Forelimb muscle (tissue), 1 donor: Measurements from ENCODE around the gene GDI2. TPM values are rescaled to one million over a fixed set of nuclear protein-coding genes. Genes with fewer than 3 reads are reported as not detected.

Experiments used
- DNase-seq: peaks from one replicate; pipeline ENCODE4 v3.0.0-alpha.2; 2013; ENCODE audit warnings: low read depth
- polyA plus RNA-seq: library from polyadenylated mRNA; unstranded; fragments of 120-200 nt; gene quantifications from one replicate; pipeline ENCODE4 v1.2.1, GENCODE V29; 2013; ENCODE audit not compliant: insufficient read length

The GDI2 gene
- polyA plus RNA-seq, 1 donor, result 224 TPM

DNA sequence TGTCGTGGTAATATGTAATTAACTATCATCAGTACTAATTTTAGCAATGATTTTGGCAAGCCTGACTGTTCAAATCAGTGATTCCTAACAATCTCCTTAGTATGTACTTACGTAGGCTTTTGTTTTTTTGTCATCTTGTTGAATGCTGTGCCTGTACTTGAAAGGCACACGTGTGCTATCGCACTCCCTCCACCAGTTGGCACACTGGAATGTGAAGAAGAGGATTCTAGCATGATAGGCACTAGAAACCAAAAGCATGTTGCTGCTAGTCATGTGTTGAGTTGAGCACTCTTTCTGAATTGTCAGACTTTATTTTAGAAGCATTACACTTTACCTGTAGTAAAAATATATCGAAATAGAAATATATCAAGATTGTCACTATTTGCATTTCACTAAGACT lies 69.5 kb downstream of the GDI2 start:
- DNase-seq, result no peak

DNA sequence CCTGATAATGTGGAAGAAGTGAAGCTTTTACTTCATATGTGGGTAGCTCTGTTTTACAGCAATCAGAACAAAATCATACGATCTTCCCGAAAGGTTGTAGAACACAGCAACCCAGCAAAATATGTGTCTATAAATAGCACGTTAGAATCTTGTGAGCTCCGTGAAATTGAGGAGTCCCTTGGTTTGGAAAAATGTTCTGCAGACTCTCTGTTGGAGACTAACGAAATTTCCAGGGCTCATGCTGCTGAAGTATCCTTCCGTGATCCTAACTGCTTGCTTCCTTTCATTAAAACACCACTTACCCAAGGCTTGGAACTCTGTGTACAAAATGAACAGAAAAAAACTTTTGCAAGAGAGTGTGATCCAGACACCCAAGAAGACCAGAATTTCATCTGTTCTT lies 71.1 kb downstream of the GDI2 start:
- no peak for DNase-seq

DNA sequence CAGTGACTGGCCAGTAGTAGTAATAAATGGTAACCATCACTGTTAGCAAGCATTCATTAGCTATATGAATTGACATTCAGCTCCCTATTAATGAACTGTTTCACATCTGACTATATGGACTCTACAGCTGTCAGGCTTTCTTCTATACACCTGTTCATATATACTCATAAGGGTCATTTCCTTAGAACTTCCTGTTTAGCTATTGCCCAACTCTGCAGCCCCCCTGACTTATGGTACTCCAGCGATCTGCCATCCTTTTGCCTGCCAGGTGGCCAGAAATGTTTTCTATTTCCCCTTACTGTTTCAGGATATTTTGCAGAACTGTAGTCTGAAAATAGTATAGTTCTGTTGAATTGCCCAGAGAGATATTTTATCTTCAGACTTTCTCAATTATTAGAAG lies 72.0 kb downstream of the GDI2 start:
- no peak for DNase-seq

DNA sequence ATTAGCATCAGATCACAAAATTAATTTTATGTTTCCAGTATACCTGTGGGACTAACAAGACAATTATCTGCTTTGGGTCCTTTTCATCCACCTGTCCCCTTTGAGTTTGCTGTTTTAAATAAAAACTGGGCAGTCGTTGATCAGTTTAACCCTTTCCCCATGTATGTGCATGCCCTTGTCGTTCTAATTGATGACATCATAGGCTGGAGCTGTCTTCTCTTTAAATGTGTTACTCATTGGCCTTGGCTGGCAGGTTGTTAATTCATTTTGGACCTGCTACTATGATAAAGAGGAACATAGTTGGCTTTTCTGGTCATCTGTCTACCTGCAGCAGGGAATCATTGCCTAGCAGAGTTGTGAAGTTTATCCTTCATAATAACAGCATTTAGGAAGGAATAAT lies 74.8 kb downstream of the GDI2 start:
- no peak for DNase-seq

DNA sequence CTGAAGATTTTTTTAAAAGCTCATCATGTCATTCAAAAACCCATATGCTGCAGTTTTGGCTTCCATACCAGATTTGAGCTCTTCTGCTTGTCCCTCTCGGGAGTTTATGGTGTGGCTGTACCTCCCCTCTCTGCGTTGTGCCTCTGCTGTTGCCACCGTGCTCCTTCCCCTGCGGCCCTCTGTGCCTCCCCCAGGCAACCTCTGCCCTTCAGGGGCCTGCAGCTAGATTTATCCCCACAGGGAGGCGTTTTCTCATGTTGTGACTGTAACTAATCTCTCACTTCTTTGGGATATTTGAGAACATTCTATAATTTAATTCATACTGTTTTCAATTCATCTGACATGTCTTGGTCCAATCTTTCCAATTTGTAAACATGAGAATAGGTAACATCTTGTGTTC lies 75.9 kb downstream of the GDI2 start:
- no peak for DNase-seq

DNA sequence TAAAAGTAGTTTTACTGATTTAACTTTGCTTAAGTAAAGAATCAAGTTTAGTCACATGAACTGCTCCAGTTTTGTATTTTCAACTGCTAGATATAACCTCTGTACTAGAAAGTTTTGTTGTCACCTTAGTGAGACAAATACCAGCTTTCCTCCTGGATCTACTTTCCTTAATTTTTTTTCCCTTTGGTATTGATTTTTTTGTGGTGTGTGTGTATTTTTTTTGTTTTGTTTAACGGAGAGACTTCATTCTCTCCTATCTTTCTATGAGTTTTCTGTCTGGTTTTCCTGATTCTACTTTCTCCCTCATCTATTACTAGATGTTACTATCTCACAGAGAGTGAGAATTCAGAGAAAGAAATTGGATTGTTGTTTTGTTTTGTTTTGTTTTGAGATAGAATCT lies 76.6 kb downstream of the GDI2 start:
- DNase-seq, result no peak

DNA sequence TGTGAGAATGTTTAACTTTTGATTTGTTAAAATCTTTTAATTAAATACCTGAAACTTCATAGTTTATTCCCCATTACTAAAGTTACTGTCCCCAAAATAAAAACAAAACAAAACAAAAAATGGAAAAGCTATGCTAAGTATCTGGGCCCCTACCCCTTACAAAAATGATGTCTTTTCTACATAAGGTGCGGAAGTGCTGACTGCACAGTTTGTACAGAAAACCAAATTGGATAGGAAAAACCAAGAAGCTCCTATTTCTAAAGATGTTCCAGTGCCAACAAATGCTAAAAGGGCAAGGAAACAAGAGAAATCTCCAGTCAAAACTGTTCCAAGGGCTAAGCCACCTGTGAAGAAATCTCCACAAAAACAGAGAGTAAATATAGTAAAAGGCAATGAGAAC lies 78.1 kb downstream of the GDI2 start:
- no peak for DNase-seq

DNA sequence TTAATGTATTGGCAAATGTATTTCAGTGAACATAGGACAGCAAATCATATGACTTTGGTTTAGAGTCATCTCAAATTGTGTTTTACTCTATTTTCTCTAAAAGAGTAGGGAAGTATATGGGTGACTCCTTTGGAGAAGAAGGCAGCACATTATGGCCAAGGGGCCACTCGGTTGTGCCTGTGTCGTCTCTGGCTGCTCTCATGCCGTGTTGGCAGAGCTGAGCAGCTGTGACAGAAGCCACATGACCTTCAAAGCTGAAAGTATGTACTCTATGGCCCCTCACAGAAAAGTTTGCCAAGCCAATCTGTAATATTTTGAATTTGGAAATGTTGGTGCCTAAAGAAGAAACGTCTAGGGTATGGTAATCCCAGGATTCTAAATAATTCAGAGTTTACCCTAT lies 81.1 kb downstream of the GDI2 start:
- no peak for DNase-seq

DNA sequence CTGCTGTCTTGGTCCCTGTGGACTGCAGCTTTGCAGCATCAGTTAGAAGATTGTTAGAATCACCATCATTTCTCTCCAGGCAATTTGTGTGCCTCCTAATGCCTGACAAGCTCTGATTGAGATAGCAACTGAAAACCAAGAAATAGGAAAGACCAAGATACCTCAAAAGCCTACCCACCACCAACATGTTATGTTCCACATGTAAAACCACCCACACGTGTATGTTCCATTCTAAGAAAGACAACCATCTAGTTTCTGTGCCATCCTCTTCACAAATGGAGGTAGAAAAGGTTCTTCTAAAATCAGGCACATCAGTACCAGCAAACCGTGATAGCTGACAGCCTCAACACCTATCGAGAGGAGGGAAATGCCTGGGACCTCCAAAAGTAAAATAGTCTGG lies 81.7 kb downstream of the GDI2 start:
- no peak for DNase-seq

DNA sequence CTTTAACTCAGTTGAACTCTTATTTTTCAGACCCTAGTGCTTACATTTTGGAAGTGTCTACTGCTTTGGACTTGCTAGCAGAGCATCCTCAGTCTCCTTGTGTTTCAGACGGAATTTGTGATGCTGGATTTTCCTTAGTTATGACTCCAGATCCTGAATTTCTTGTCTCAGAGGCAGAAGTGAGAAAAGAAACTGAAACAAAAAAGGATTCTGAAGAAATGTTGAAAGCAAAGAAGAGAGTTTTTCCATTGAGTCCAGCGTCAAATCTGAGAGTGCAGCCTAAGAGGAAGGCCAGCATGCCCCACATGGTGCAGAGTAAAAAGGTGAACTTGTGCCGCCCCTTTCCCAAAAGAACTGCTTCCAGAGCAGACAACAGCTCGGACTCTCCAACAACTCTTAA lies 82.5 kb downstream of the GDI2 start:
- no peak for DNase-seq

DNA sequence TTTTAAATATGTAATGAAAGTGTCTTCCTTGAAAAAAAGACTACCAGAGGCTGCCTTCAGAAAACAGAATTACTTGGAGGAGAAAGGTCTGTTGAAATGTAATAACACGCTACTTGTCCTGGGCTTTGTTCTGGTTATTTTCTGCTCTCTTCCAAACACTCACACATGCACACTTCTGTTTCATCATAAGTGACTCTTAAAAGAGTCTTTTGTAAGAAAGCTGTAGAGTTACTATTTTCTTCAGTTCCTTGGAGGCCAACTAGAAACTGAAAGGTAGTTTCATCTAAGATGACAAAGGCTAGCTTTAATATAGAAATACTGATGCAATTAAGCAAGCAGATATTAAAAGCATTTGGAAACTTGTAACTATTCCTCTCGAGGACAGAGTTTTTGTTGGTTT lies 89.5 kb downstream of the GDI2 start:
- no peak for DNase-seq

DNA sequence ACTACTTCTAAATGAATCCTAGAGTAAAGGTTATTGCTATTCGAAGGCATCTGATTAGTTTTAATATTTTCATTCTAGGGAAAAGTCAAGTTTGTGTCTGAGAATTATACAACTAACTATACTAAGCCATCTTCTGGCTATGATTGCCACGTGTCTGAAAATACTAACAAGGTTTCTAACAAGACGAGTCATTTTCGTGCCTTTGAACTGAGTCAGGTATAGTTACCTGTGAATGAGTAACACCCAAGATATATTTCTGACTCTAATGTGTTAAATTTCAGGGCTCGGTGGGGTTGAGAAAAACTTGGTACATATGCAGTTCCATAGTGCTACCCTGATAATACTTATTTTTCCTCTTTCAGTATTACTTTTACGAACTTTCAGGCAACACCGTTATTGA lies 93.1 kb downstream of the GDI2 start:
- DNase-seq, result no peak

DNA sequence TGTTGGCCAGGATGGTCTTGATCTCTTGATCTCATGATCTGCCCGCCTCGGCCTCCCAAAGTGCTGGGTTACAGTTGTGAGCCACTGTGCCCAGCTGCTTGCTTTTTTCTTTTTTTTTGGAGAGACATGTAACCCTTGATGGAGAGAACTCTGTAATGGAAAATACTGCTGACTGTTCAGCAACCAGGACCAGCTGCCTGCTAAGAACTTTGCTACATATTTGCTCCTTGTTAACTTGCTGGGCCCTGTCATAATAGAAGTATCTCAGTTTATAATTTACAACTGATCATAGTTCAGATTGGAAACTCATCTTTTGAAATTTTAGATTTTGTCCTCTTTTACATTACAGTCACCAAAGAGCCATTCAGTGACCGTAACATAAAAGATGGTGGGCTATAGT lies 93.7 kb downstream of the GDI2 start:
- no peak for DNase-seq

Other genes with a start within 250 kb of the GDI2 start
- 12.2 TPM for gene ASB13, start 146.8 kb downstream of the GDI2 start, polyA plus RNA-seq
- 30.0 TPM for gene TASOR2, start 128.6 kb downstream of the GDI2 start, polyA plus RNA-seq
- gene ANKRD16, start 76.5 kb upstream of the GDI2 start, polyA plus RNA-seq, result 7.3 TPM
- 48.0 TPM for gene FBH1, start 76.8 kb upstream of the GDI2 start, polyA plus RNA-seq
- gene IL15RA, start 164.1 kb upstream of the GDI2 start, polyA plus RNA-seq, result 2.2 TPM
- not detected for gene IL2RA, start 248.9 kb upstream of the GDI2 start, polyA plus RNA-seq